Measurements from ENCODE around the gene SETD4. TPM values are rescaled to one million over a fixed set of nuclear protein-coding genes. Genes with fewer than 3 reads are reported as not detected.
"Not testable (repeated sequence)": the region's sequence is repeated elsewhere in the genome, so short reads cannot be mapped to it uniquely, and the experiment has no call there.

The SETD4 gene, protein sequence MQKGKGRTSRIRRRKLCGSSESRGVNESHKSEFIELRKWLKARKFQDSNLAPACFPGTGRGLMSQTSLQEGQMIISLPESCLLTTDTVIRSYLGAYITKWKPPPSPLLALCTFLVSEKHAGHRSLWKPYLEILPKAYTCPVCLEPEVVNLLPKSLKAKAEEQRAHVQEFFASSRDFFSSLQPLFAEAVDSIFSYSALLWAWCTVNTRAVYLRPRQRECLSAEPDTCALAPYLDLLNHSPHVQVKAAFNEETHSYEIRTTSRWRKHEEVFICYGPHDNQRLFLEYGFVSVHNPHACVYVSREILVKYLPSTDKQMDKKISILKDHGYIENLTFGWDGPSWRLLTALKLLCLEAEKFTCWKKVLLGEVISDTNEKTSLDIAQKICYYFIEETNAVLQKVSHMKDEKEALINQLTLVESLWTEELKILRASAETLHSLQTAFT
- total RNA-seq: 10 to 100 TPM; 18.2 to 29.1 TPM

DNA sequence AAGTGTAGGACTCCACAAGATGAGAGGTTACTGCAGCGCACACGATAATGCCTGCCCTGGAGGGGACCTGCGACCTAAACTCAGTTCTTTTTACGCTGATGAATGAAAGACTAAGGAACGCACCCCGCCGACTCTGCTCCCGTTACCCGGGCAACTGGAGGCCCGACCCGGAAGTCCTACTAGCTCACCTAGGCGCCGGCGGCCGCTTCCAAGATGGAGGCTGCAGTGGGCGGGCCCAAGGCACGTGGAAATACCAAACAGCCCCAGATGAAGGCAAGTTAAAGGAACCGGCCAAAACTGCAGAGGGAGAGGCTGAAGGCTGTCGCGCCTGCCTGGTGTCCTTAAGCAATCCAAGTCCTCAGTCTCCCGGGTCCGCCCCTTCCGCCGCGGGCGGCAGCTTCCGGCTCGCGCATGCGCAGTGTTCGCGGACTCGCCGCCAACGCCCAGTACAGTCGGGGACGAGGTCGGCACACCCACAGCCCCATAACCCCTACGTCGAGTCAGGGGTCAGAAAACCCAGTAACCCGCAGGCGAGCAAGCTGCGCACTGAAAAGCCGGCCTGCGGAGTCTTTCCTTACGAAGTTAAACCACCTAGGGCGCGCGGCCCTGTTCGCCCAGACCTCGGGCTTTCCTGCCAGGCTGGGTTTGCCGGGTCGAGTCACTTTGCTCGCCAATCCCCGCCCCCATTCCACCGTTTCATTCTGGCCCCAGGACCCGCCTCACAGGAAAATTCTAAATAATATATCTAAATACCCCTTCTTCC lies at the start of gene SETD4:
Gene SETD4, minus strand, starts transcription at position 368 of the 763 bp plus-strand sequence. CDS start 1,638 bp downstream, outside the sequence.
- peak within 1 kb of the TSS; percentile 93 for H3K4me3 Mint-ChIP-seq
- H3K4me1 Mint-ChIP-seq (ENCODE audit: low read depth in 2 of 2): peaks cover 9 to 13% of the 10 kb centered on the region in 2 donors
- H3K27me3 Mint-ChIP-seq: peaks cover 4 to 6% of the 10 kb centered on the region in 2 donors
- ATAC-seq (peak; percentile 94 to 95), DNase-seq (ENCODE audit: low spot score) (peak; percentile 95)
- H3K9me3 Mint-ChIP-seq: no peaks in the 10 kb centered on the region
- peak within 1 kb of the TSS; percentile 93 to 95 for H3K27ac Mint-ChIP-seq
- peaks cover 10% of the 10 kb centered on the region for H3K36me3 Mint-ChIP-seq

DNA sequence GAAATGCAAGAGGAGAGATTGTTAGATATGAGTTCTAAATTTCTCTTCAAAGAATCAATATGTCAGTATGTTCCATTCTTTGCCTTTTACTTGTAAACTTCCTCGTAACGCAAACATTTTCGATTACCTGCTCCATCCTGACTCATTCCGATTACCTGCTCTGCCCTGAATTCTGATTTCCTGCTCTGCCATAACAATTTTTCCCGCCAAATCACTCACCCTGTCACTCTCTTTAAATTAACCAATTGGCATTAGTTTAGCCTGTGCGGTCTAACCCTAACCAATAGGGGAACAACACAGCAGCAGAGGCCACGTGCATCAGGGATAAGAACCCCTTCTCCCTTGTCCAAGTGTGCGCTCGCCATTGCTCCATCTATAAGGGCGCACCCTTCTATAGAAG lies 49.5 kb upstream of the SETD4 start:
- Mint-ChIP-seq H3K4me1 (ENCODE audit: low read depth in 2 of 2) (peaks cover 18 to 26% of the 10 kb centered on the region in 2 donors), H3K4me3 (no peak overlapping the region), H3K36me3 (no peaks in the 10 kb centered on the region), H3K27me3 (peaks cover 29 to 55% of the 10 kb centered on the region in 2 donors), H3K9me3 (no peaks in the 10 kb centered on the region), H3K27ac (no peak overlapping the region)
- no peak for DNase-seq (ENCODE audit: low spot score)
- no peak for ATAC-seq

DNA sequence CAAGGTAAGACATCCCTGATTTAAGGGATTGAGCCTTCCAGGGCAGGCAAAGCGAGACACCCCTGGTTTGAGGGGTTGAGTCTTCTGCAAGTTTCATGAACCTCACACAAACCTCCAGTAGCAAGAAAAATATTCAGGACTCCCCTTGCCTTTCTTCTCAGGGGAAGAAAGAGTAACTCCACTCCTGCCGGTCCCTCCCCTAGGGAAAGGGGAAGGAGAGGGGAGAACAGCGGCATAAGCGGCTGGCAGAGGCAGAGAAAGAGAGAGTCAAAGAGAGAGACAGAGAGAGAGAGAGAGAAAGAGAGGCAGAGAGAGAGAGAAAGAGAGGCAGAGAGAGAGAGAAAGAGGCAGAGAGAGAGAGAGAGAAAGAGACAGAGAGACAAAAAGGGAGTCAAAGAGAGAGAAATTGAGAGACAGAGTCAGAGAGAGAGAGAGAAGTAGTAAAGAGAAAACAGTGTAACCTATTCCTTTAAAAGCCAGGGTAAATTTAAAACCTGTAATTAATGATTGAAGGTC lies 45.1 kb upstream of the SETD4 start:
- Mint-ChIP-seq H3K4me1 (ENCODE audit: low read depth in 2 of 2) (peaks cover 8 to 18% of the 10 kb centered on the region in 2 donors), H3K4me3 (peak overlapping the region; percentile 51), H3K27ac (no peak overlapping the region), H3K9me3 (no peaks in the 10 kb centered on the region), H3K27me3 (peaks cover 39 to 67% of the 10 kb centered on the region in 2 donors), H3K36me3 (no peaks in the 10 kb centered on the region)
- no peak for DNase-seq (ENCODE audit: low spot score)
- ATAC-seq: no peak

DNA sequence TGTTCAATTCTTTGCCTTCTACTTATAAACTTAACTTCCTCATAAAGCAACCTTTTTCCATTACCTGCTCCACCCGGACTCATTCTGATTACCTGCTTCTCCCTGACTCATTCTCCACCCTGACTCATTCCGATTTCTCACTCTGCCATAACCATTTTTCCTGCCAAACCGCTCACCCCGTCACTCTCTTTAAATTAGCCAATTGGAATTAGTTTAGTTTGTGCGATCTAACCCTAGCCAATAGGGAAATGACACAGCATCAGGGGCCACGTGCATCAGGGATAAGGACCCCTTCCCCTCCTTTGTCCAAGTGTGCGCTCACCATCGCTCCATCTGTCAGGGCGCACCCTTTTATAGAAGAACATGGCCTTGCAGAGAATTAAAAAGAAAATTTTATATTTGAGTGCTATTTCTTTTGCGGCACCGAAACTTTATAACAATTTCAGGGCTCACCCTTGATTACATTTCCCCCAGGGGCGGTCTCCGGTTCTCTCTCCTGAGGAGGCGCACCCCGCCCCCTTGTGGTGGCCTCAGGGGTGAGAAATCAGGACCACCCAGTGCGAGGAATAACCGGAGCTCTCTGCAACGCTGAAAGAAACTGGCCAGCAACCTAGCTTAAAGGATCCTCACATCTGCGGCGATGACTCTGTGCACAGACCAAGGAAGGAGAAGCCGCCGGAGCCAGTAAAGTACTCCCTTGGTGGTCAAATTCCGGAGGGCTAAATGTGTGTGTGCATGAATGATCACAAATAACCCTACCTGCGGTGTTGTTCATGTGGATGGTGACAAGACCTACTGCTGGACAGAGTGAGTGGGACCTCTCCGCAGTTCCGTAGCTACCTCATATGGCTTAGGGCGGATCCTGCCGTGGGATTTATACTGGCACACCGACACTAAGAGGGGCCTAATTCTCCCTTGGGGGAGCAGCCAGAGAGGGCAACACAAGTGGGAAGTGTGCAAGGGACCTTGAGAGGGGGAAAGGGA lies 44.3 kb upstream of the SETD4 start:
- ATAC-seq: peak in 1 of 2 donors; percentile 48
- Mint-ChIP-seq H3K27ac (no peak overlapping the region), H3K9me3 (no peaks in the 10 kb centered on the region), H3K4me3 (peak overlapping the region; percentile 51), H3K4me1 (ENCODE audit: low read depth in 2 of 2) (peaks cover 8 to 18% of the 10 kb centered on the region in 2 donors), H3K36me3 (no peaks in the 10 kb centered on the region), H3K27me3 (peaks cover 36 to 59% of the 10 kb centered on the region in 2 donors)
- no peak for DNase-seq (ENCODE audit: low spot score)

DNA sequence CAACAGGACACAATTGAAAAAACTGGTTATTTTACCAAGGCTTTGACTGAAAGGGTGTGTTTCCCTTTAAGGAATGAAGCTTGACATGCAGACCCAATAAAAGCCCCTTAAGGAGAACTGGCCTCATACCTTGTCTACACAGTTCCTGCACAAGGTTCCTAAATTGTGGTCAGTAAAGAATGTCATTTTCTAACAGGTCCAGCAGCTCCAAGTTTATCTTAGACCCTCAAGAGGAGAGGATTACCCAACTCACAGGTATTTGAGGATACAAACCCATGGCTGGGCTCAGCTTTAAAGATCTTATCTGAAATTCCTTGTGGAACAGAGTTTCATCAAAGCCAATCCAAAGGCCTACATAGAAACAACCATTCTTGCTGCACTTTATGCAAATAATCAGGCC lies 43.1 kb upstream of the SETD4 start:
- Mint-ChIP-seq H3K9me3 (no peaks in the 10 kb centered on the region), H3K4me3 (no peak overlapping the region), H3K36me3 (no peaks in the 10 kb centered on the region), H3K27me3 (peaks cover 36 to 49% of the 10 kb centered on the region in 2 donors), H3K27ac (no peak overlapping the region), H3K4me1 (ENCODE audit: low read depth in 2 of 2) (peaks cover 8 to 18% of the 10 kb centered on the region in 2 donors)
- no peak for ATAC-seq
- no peak for DNase-seq (ENCODE audit: low spot score)

DNA sequence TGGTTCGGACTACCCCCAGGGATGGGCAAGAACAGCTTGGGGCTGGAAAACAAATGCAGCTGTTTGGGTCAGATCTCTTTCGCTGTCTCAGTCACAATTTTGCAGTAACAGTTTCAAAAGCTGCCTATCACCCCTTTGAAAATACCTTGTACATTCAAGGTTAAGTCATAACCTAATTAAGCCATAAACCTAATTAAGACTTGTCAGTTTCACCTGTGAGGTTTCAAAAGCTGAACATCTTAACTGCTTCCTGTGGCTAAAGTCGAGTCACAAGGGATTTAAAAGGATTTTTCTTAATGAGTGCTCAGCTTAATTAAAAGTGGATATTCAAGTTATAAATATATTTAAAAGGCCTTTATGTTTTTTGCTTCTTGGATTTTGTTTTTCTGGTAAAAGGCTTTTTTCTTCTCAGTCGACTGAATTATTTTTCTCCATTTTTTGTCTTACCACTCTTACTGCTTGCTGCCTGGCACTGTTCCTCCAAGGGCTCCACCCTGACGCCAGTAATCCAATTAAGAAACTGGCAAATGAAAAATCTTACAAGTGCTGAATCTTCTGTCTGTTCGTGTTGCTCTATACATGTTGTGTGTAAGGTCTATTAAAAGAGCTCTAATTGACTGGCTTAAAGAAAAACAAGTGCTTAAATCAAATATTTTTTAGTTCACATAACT lies 40.8 kb upstream of the SETD4 start:
- no peak for DNase-seq (ENCODE audit: low spot score)
- Mint-ChIP-seq H3K4me3 (no peak overlapping the region), H3K27me3 (peaks cover 24 to 31% of the 10 kb centered on the region in 2 donors), H3K36me3 (no peaks in the 10 kb centered on the region), H3K9me3 (no peaks in the 10 kb centered on the region), H3K4me1 (ENCODE audit: low read depth in 2 of 2) (peaks cover 8 to 18% of the 10 kb centered on the region in 2 donors), H3K27ac (no peak overlapping the region)
- no peak for ATAC-seq

DNA sequence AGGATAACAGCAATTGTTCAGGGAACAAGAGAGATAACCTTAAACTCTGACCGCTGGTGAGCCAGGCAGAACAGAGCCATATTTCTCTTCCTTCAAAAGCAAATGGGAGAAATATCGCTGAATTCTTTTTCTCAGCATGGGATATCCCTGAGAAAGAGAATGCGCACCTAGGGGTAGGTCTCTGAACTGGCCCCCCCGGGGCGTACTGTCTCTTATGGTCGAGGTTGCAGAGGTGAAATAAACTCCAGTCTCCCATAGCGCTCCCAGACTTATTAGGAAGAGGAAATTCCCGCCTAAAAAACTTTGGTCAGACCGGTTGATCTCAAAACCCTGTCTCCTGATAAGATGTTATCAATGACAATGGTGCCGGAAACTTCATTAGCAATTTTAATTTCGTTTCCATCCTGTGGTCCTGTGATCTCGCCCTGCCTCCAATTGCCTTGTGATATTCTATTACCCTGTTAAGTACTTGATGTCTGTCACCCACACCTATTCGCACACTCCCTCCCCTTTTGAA lies 39.4 kb upstream of the SETD4 start:
- DNase-seq (ENCODE audit: low spot score); H3K36me3 Mint-ChIP-seq; H3K4me3 Mint-ChIP-seq; H3K4me1 Mint-ChIP-seq (ENCODE audit: low read depth in 2 of 2); H3K9me3 Mint-ChIP-seq; ATAC-seq; H3K27ac Mint-ChIP-seq: not testable (repeated sequence)
- peaks cover 12 to 17% of the 10 kb centered on the region in 2 donors for H3K27me3 Mint-ChIP-seq

DNA sequence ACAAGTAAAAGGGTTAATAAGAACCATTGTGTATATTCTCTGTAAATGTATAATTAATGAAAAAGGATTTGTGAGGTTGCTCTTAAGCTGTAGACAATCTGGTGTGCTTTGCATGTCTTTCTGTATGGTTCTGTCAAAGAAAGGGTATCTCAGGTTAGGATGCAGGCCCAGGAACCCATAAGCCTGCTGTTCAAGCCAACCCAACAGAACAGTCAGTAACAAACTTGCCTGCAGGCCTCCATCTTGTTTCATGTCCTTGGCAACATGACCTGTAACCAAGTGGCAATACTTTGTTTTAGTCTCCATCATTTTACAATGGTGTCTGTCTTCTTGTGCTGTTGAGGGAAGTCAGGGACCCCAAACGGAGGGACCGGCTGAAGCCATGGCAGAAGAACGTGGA lies 38.7 kb upstream of the SETD4 start:
- no peak for DNase-seq (ENCODE audit: low spot score)
- no peaks in the 10 kb centered on the region for H3K9me3 Mint-ChIP-seq
- ATAC-seq: no peak
- no peak overlapping the region for H3K27ac Mint-ChIP-seq
- H3K4me3 Mint-ChIP-seq: no peak overlapping the region
- H3K36me3 Mint-ChIP-seq: peaks cover under 1% of the 10 kb centered on the region
- H3K27me3 Mint-ChIP-seq: peaks cover 7 to 10% of the 10 kb centered on the region in 2 donors
- peaks cover 0 to under 1% of the 10 kb centered on the region in 2 donors for H3K4me1 Mint-ChIP-seq (ENCODE audit: low read depth in 2 of 2)

DNA sequence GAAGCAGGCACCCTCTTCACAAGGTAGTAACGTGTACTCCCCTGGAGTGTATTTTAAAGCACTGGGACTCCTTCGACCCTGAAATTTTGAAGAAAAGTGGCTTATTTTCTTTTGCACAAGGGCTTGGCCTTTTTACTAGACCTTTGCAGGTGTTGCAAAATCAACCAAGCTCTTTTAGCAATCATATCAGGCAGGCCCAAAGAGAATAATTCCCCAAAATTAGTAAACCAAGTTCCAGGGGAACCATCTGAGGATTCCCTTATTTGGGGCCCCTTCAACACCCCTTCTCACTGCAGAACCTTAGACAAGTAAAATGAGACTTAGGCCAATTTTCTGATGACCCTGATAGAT lies 37.8 kb upstream of the SETD4 start:
- DNase-seq (ENCODE audit: low spot score) (no peak), ATAC-seq (no peak)
- H3K27ac Mint-ChIP-seq: no peak overlapping the region
- H3K27me3 Mint-ChIP-seq: peaks cover 13% of the 10 kb centered on the region in 2 donors
- H3K36me3 Mint-ChIP-seq: peaks cover 9% of the 10 kb centered on the region
- H3K4me3 Mint-ChIP-seq: no peak overlapping the region
- no peaks in the 10 kb centered on the region for H3K4me1 Mint-ChIP-seq (ENCODE audit: low read depth in 2 of 2)
- peaks cover 6% of the 10 kb centered on the region for H3K9me3 Mint-ChIP-seq

DNA sequence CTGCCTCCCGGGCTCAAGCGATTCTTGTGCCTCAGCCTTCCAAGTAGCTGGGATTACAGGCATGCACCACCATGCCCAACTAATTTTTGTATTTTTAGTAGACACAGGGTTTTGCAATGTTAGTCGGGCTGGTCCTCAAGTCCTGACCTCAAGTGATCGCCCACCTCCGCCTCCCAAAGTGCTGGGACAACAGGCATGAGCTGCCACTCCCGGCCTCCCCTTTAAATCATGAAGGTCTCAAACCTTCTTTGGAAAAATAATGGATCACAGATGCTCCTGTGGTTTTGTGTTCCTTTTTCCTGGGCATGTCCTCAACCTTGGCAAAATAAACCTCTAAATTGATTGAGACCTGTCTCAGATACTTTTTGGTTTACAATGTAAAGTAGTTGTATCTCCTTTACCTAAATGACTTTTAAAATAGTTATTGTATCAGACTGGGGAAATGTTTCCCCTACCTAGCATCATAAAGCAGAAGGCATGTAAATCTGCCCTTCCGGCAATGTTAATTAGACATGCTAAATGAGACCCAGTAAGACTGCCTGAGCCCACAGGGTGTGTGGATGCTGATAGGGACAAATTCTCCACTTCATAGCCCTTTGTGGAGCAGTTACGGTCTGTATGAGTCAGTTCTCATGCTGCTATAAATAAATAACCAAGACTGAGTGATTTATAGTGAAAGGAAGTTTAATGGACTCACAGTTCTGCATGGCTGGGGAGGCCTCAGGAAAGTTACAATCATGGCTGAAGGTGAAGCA lies 37.3 kb upstream of the SETD4 start:
- ATAC-seq (no peak), DNase-seq (ENCODE audit: low spot score) (no peak)
- peaks cover 13% of the 10 kb centered on the region in 2 donors for H3K27me3 Mint-ChIP-seq
- no peak overlapping the region for H3K27ac Mint-ChIP-seq
- H3K4me1 Mint-ChIP-seq (ENCODE audit: low read depth in 2 of 2): no peaks in the 10 kb centered on the region
- peaks cover 6% of the 10 kb centered on the region for H3K9me3 Mint-ChIP-seq
- peaks cover 9% of the 10 kb centered on the region for H3K36me3 Mint-ChIP-seq
- H3K4me3 Mint-ChIP-seq: no peak overlapping the region

DNA sequence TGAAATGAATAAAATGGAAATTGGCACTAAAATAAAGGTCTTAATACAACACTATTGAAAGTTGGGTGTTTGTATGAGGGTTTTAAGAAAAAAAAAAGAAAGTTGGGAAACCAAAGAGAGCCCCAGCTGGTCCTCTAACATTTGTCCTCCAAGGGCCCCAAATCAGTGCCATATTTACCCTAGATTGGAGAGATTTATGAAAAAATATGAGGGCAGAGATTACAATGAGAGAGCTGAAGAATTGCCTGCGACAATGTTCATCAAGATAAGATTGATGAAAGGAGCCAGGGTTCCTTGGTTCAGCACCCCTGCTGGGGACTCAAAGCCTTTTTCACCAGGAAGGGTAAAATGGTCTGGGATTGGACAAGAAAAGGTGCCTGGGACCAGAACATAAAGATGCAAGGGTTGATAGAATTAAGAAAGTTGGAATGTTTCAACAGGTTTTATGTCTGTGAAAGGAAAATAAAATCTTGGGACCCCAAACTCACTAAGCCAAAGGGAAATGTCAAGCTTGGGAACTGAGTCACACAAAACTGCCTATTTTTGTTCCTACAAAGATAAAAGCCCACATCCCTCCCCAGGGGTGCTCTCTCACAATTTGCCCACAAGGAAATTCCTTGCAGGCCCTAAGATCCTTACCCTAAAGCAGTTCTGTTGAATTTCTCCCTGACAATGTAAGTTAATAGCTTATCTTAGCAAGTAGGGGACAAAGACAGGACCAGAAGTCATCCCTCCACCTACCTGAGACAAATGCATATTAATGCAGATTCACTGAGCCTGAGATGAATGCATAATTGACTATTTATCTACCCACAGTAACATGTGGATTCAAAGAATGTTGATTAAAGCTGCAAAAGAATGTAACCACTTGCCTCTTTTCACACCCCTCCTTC lies 36.3 kb upstream of the SETD4 start:
- ATAC-seq (no peak), DNase-seq (ENCODE audit: low spot score) (no peak)
- peaks cover 9% of the 10 kb centered on the region for H3K36me3 Mint-ChIP-seq
- no peak overlapping the region for H3K4me3 Mint-ChIP-seq
- H3K4me1 Mint-ChIP-seq (ENCODE audit: low read depth in 2 of 2): no peaks in the 10 kb centered on the region
- peaks cover 10 to 11% of the 10 kb centered on the region in 2 donors for H3K27me3 Mint-ChIP-seq
- peaks cover 6% of the 10 kb centered on the region for H3K9me3 Mint-ChIP-seq
- no peak overlapping the region for H3K27ac Mint-ChIP-seq
